Retinal pigment epithelial cell (primary cell): ENCODE results near the gene DZIP1.
A peak's percentile ranks its signal among the peaks of the same experiment; 100 is the strongest.

ENCODE experiments used
- DNase-seq: peaks from one replicate; pipeline ENCODE4 v3.0.0-alpha.2; 2010; ENCODE audit warnings: low read depth
- H3K4me3 ChIP-seq: 2 replicates; pipeline ENCODE4 v1.5.1; 2011; ENCODE audit warnings: mild to moderate bottlenecking, low read length, control low read depth, moderate library complexity
- CTCF ChIP-seq: conservative IDR thresholded peaks from 2 replicates; pipeline ENCODE4 v1.5.1; 2011; ENCODE audit warnings: low read depth, low read length, control low read depth, inconsistent platforms

Gene DZIP1

GRCh38 chr13:95614641-95615245, 29.8 kb downstream of the DZIP1 start:
- no peak overlapping the region for H3K4me3 ChIP-seq
- TF ChIP-seq CTCF, result no peak
- DNase-seq, result peak; percentile 5

- no peak overlapping the region for H3K4me3 ChIP-seq
- TF ChIP-seq CTCF, result no peak
- no peak for DNase-seq
Observed at GRCh38 chr13:95608640-95609323, 35.7 kb downstream of the DZIP1 start.

- peak; percentile 14 for DNase-seq
- H3K4me3 ChIP-seq, result no peak overlapping the region
- no peak for TF ChIP-seq CTCF
Observed at GRCh38 chr13:95607366-95607765, 37.1 kb downstream of the DZIP1 start.

- no peak for DNase-seq
- TF ChIP-seq CTCF, result no peak
- H3K4me3 ChIP-seq, result no peak overlapping the region
Observed at GRCh38 chr13:95605448-95606125, 38.9 kb downstream of the DZIP1 start.

- DNase-seq, result no peak
- no peak for TF ChIP-seq CTCF
Observed at GRCh38 chr13:95604556-95604915, 40.0 kb downstream of the DZIP1 start.

GRCh38 chr13:95603887-95604555, 40.5 kb downstream of the DZIP1 start:
- DNase-seq, result peak; percentile 18
- H3K4me3 ChIP-seq, result no peak overlapping the region
- no peak for TF ChIP-seq CTCF

More at GRCh38 chr13:95604556-95604915, 40.0 kb downstream of the DZIP1 start:
- no peak overlapping the region for H3K4me3 ChIP-seq
